HG02610 (cell line): ENCODE measurements around the gene COL11A2.

ENCODE experiments used
- ATAC-seq: cut with Tn5 transposase; IDR thresholded peaks from one replicate; pipeline ENCODE4 v1.9.1; 2021; ENCODE audit warnings: mild to moderate bottlenecking, moderate library complexity; ENCODE audit not compliant: unreplicated experiment

Gene COL11A2

DNA sequence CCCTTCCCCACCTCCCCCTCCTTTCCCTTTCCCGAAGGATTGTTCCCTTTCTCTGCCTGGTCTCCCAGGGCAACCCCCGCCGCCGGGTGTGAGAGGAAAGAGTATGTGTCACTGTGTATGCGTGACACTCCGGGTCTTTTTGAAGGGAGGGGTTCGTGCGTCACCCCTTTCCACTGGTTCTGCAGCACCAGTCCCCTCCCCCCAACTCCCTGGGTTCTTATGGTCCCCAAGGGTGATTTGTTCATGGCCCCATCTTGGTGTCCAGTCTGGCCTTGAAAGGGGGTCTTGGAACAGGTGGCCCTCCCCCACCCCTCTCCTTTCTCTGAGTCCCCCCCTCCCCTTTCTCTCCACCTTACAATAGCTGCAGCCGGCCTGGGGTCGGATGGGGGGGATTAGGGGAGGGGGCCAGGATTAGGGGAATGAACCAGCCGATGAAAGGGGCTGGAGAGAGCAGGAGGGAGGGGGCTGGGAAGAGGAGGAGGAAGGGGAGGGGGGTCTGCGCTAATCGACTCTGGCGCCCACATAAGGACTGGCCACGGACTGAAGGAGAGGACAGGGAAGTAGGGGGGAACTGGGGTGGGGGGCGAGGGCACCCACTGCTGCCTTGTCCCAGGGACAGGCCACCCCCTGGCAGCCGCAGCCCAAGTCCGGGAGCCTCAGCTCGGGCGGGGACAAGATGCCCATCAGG is 14.7 kb upstream of the COL11A2 start:
- ATAC-seq, result no peak

DNA sequence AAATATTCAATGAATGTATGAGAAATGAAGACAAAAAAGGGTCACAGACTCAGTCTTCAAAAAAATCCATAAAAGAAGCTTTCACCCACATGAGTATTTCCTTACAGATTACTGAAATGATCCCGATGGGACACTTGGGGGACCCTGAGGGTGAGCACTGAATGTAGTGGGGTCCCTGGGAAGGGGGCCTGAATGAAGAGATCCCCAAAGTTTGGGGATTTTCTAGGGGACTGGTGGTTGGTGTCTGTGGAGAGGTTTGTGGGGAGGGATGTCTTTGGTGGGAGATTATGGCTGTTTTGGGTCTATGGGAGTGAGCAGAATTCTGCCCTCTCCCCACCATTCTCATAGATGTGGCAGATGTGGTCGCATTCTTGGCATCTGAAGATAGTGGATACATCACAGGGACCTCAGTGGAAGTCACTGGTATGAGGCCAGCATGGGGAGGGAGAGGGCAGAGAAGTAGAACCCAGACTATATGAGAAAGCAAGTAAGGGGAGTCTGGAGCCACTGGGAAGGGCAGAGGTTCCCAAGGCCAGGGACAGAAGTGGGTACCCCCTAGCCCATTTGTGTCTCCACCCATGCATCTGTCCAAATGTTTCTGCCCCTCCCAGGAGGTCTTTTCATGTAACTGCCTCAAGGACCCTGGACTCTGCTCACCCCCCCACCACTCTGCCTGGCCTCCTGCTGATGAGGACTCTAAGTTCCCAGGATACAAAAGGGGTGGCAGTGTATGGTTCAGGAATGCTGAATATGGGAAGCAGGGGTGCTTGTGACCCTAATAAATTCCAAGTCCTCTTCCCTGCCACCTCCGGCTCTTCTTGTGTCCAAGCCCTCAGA is 14.0 kb upstream of the COL11A2 start:
- ATAC-seq, result no peak

DNA sequence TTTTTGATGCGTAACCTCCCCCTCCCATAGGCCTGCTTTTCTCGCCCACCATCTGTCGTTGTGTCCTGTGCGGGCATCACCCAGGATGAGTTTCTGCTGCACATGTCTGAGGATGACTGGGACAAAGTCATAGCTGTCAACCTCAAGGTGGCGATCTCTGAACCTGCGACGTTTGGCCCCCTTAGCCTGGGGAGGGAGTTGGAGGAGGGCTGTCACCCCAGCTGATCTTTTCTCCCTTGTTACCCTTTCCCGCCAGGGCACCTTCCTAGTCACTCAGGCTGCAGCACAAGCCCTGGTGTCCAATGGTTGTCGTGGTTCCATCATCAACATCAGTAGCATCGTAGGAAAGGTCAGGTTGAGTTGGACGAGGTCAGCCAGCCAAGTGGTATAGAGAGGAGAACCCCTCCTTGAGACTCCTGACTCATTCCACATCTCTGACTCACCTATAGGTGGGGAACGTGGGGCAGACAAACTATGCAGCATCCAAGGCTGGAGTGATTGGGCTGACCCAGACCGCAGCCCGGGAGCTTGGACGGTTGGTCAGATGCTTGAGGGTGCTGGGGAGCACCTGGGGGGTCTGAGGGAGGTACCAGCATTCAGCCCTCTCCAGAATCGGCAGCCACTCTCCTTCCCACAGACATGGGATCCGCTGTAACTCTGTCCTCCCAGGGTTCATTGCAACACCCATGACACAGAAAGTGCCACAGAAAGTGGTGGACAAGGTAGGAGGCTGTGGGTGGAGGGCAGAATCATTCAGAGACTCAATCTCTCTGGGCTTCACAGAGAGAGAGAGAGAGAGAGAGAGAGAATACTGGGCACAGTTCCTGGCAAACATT is 13.1 kb upstream of the COL11A2 start:
- ATAC-seq, result no peak

DNA sequence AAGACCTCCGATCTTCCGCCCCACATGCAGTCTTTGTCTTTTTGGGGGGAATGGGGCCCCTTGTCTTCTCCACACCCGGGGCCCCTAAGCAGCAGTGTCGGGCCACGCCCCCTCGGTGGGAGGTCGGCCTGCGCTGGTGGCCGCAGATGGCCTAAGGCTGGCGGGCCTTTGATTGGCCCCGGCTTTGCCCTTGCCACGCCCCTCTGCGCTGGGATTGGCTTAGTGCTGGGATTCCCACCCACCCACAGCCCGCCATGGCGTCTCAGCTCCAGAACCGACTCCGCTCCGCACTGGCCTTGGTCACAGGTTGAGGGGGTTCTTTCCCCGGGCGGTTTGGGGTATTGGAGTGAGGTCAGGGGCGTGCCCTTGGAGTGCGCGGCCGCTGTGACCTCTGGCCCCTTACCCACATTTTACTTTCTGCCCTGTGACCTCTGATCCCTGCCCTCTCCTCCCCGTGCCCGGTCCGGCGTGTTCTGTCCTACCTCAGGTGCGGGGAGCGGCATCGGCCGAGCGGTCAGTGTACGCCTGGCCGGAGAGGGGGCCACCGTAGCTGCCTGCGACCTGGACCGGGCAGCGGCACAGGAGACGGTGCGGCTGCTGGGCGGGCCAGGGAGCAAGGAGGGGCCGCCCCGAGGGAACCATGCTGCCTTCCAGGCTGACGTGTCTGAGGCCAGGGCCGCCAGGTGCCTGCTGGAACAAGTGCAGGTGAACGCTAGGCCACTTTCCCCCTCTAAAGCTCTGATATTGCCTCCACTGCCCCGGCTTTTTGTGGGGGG is 12.3 kb upstream of the COL11A2 start, which contains the start of gene HSD17B8:
HSD17B8 (plus strand) TSS at position 241 of the 776 bp plus-strand sequence; CDS start at position 255, 14 bp downstream.
- ATAC-seq, result peak; percentile 54

DNA sequence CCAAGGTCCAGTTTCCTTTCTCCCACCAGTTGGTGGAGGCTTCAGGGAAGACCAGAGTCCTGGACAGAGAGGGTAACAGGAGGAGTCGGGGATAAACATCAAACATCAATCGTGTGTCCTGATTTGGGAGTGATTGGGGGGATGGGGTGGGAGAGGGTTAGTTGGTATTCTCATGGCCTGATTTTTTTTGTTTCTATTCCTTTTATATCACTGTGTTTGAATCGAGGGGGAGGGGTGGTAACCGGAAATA is 11.8 kb upstream of the COL11A2 start:
- no peak for ATAC-seq

DNA sequence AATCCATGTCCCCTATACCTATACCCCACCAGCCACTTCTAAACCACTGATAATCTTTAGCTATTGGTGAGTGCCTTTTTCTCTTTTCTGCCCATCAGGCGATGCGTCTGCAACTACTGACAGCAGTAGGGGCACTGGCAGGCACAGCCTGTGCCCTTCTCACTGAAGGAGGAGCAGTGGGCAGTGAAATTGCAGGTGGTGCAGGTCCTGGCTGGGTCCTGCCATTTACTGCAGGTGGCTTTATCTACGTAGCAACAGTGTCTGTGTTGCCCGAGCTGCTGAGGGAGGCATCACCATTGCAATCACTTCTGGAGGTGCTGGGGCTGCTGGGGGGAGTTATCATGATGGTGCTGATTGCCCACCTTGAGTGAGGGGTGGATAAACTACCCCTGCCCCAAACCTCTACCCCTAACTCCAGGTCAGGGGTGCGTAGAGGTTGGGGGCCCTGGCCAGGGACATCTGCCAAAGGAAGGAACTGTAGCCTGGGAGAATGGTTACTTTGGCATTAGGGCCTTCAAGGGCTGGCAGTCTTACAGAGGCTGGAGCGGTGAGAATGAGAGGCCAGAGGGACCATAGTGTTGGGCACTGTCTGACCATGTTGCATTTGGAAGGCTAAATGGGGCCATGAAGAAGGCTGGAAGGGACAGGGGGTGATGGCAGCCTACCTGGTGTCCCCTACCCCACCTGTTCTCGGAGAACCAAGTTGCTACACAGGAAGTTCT is 11.3 kb upstream of the COL11A2 start:
- no peak for ATAC-seq

DNA sequence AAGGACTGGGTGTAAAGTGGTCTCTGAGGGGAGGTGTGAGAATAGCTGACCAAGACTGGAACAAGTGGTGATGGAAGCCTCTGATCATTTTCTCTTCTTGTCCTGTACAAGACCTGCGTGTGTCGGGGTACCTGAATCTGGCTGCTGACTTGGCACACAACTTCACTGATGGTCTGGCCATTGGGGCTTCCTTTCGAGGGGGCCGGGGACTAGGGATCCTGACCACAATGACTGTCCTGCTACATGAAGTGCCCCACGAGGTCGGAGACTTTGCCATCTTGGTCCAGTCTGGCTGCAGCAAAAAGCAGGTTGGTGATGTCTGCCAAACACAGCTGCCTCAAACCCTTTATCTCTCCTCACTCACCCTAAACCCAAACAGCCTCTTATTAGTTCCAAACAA is 10.5 kb upstream of the COL11A2 start:
- ATAC-seq, result no peak

DNA sequence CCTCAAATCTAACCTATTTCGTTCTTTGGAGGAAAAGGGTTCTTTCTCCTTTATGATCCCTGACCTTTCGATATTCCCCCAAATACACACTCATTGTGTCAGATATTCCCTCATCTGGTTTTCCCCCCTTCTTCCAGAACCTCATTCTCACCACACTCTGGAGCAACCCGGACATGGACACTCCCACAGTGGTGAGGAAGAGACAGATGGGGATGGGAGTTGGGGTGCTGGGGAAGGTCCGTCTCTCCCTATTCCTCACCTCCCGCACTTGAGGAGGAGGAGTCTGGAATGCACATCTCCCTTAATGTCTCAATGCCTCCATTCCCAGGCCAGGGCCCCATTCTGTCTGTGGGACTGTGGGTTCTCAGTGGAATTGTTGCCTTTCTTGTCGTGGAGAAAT is 9.7 kb upstream of the COL11A2 start:
- ATAC-seq, result no peak

DNA sequence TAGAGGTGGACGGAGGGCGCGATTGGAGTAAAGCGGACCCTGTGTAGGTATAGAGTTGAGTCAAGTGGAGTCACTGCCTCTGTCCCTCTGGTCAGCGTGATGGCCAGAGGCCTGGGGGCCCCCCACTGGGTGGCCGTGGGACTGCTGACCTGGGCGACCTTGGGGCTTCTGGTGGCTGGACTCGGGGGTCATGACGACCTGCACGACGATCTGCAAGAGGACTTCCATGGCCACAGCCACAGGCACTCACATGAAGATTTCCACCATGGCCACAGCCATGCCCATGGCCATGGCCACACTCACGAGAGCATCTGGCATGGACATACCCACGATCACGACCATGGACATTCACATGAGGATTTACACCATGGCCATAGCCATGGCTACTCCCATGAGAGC is 8.9 kb upstream of the COL11A2 start:
- no peak for ATAC-seq

DNA sequence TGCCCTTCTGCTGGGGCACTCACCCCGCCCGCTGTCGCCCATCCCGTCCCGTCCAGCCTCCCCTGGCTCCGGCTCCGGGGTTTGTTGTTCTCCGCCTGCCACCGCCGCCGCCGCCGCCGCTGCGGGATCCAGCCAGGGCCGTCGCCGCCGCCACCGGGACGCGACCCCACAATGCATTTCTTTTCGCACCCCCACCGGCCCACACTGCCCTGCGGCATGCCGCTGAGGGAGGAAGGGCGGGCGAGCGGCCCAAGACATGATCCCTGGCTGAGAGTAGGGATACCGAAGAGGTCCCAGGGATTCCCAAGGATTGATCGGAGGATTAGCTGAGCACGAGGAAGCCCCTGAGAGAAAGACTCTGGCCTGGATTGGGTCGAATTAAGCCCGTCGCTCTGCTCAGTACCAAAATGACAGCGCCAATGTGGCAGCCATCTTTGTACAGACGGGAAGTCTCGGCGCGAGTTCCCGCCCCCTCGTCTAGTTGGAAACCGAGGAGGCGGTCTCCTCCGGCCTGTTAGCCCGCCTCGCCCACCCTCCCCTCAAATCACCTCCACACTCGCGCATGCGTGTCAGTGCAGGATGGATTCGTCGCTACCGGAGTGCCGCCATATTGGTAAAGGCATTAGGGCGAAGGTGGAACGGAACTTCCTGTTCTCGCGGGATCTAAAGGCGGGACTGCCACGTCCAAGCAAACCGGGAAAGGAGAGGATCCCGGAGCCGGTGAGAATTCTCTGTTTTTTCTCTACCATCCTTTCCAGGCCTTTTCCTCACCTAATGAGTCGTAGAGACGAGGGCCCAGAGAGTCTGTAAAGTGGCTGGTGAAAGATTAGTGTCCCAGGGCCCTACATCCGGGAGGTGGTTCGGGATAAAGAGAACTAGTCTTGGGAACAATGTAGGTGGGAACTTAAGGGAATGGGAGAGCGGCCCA is 8.2 kb upstream of the COL11A2 start, which contains the start of the genes RXRB and SLC39A7:
RXRB (minus strand) TSS at position 447 of the 928 bp plus-strand sequence; CDS start at position 258, 189 bp downstream.
SLC39A7 (plus strand) TSS at position 649 of the 928 bp plus-strand sequence. CDS start 379 bp downstream, outside the sequence.
- peak; percentile 59 for ATAC-seq

DNA sequence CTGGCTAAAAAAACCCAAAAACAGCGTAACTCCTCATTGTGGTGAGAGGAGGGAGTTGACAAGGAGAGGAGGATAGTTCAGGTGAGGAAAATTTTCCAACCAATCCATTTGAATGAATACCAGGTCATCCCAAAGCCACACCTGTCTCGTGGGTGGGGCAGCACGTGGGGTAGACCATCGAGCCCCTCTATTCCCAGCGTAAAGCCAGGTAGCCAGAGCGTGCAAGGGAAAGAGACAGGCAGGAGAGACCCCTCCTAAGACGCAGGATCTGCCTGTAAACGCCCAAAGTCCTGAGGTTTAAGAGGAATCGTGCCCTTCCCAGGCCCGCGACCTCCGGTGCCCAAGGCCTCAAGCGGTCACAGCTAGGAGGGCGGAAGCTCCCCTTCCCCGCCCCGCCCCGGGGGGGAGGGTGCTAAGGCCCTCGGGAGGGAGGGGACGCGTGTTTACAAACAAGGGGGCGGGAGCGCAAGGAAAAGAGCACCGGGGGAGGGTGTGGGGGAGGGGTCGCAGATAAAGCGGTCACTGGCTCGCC is 7.5 kb upstream of the COL11A2 start:
- ATAC-seq, result peak; percentile 16

DNA sequence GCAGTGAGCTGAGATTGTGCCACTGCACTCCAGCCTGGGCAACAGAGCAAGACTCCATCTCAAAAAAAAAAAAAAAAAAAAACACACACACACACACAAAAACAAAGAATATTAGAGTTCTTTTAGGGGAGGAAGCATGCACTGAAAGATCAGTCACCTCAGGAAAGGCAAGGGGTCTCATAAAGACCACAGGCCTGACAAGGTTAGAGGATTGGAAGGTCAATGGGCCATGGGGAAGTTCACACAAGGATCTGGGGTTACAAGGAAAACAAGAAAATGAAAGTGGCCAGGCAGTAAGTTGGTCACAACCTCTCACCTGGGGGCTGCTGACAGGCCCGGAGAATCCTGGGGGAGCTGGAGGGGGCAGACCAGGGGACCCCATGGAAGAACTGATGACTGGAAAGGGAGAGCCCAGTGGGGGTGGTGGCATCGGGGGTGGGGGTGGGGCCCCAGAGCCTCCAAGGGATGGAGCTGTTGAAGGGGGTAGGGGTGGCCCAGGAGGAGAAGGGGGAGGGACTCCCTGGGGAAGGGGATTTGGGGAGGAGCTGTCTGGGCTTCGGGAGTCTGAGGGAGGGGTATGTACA is 6.7 kb upstream of the COL11A2 start:
- ATAC-seq, result no peak

DNA sequence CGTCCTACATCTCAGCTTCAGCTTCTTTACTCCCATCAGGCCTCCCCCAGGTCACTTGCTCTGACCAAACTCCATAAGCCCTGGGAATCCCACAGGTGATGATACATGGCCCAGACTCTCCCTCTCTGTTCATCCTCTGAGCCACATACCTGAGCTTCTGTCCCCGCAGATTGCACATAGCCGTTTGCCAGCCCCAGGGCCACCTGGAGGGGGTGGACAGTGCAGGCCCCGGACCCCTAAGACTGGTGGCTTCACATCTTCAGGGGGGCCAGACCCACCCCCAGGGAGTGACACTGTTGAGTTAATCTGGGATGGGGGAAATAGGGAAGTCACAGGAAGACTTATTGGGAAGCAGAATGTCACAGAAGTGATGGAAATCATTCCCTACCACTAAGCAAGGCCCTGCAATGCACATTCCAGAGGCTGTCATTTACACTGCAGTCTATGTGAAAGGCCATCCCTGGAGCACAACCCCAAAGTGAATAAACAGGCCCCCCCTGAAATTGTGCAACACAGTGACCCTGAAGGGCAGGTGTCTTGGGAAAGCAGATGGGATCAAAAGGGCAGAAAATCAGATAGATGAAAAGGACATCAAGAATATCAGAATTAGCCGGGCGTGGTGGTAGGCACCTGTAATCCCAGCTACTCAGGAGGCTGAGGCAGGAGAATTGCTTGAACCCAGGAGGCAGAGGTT is 6.0 kb upstream of the COL11A2 start:
- no peak for ATAC-seq

DNA sequence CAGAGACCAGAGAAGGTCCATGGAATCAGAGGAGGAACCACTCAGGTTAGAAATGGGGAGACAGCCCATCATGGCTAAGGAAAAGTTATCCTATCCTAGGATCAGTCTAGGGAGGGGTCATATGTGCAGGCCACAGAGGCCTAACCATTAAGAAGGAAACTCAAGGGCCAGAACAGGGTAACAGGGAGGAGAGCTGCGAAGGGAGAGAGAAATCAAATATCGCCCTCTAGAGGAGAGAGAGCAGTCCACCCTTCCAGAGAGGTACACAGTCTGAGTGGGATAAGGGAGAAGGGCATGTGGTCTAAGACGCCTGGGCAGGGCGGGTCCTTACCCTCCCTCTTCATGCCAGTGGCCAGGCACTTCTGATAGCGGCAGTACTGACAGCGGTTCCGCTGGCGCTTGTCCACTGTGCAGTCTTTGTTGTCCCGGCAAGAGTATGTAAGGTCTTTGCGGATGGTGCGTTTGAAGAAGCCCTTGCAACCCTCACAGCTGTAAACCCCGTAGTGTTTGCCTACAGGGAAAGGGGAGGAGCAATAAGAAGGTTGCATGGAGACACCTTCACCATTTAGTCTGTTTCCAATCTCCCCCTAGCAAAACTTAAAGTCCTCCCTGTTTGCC is 5.3 kb upstream of the COL11A2 start:
- ATAC-seq, result no peak

DNA sequence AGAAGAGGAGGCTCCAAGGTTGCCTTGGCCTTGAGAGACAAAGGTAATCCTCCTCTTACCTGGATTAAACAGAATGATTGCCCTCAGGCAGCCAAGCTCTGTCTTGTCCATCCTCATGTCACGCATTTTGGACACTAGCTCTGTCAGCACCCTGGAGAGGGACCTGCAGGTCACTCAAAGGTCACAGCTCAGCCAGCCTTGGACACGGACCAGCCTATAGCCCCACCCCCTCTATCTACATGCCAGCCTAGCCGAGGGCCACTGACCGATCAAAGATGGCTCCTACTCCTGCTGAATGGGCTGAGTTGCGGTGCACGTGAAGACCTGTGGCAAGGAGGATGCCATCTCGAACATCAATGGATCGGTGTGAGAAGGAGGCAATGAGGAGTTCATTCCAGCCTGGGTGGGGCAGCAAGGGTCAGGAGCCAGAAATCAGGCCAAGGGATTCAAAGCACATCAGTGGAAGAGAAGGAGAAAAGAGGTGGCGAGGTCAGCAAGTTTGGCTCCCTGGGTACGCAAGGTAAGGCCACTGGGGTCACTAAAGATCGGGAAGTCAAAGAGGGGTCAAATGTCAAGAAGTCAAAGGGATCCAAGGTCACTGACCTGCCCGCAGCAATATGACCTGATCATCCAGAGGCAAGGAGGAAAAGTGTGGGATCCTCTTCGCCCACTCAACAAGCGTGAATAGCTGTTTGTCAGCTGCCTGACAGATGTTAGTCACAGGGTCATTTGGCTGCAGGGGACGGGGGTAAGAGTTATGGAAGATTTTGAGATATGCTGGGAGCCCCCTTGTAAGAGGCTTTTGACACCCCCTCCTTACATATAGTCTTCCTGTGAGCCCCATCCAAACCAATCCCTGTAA is 3.3 kb upstream of the COL11A2 start:
- ATAC-seq, result no peak

DNA sequence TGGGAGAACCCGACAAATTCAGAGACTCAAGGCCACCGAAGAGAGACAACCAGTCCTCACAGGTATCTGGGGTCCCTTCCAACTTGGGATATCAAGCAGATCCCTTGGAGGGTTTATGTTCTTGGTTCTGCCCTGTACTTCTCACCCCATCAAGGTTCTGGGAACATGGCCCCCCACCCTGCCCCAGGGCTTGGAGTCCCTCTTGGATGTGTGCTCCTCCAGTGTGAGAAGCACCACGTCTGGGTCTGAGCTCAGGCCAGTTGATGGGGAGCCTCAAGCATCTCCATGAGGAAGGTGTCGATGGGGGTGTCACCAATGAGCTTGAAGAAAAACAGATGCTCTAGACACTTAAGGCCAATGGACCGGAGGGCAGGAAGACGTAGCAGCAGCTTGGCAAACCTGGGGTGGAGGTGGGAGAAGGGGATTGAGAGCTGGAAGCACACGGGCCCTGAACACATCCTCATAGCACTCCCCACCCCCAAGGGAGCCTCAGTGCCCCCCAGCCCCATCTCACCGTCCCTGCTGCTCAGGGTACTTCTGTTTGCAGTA is 2.2 kb upstream of the COL11A2 start:
- ATAC-seq, result no peak
